ENCODE results near the gene NFATC2IP. TPM values are rescaled to one million over a fixed set of nuclear protein-coding genes. Genes with fewer than 3 reads are reported as not detected.

NFATC2IP gene
- polyA plus RNA-seq, 1 donor from 2014 or later, result 39.1 TPM

DNA sequence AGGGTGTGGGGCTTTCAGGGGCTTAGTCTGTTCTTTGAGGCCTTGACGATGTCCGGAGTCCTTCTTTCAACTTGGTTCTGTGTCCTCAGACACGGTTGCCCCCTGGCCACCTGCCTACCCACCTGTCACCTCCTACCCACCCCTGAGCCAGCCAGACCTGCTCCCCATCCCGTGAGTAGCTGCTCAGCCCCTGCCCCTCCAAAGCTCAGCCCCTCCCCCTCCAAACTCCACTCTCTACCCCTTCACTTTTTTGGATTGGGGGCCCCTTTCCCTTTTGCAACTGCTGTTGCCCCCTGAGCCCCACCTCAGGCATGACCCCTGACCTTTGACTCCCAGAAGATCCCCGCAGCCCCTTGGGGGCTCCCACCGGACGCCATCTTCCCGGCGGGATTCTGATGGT, 35.3 kb downstream of the NFATC2IP start:
- no peaks in the 10 kb centered on the region for H4K20me1 ChIP-seq (ENCODE audit: insufficient read depth)
- no peaks in the 10 kb centered on the region for H3K79me2 ChIP-seq (replicated peaks; ENCODE audit: insufficient read depth, low read length)
- TF ChIP-seq SMC3 (conservative IDR thresholded peaks at IDR 0.05; ENCODE audit: poor library complexity), result no peak
- no peak for TF ChIP-seq EZH2 (IDR thresholded peaks at IDR 0.05; ENCODE audit: borderline replicate concordance, insufficient read depth, low read length, poor library complexity, severe bottlenecking)
- no peak for TF ChIP-seq TAF1 (IDR thresholded peaks at IDR 0.05; ENCODE audit: low read depth)
- no peak for TF ChIP-seq REST (IDR thresholded peaks at IDR 0.05; ENCODE audit: borderline replicate concordance)
- TF ChIP-seq, protein P1, sequence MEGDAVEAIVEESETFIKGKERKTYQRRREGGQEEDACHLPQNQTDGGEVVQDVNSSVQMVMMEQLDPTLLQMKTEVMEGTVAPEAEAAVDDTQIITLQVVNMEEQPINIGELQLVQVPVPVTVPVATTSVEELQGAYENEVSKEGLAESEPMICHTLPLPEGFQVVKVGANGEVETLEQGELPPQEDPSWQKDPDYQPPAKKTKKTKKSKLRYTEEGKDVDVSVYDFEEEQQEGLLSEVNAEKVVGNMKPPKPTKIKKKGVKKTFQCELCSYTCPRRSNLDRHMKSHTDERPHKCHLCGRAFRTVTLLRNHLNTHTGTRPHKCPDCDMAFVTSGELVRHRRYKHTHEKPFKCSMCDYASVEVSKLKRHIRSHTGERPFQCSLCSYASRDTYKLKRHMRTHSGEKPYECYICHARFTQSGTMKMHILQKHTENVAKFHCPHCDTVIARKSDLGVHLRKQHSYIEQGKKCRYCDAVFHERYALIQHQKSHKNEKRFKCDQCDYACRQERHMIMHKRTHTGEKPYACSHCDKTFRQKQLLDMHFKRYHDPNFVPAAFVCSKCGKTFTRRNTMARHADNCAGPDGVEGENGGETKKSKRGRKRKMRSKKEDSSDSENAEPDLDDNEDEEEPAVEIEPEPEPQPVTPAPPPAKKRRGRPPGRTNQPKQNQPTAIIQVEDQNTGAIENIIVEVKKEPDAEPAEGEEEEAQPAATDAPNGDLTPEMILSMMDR (IDR thresholded peaks at IDR 0.05; ENCODE audit: poor library complexity, severe bottlenecking), result no peak
- TF ChIP-seq RAD21 (conservative IDR thresholded peaks at IDR 0.05), result no peak
- TF ChIP-seq MXI1 (conservative IDR thresholded peaks at IDR 0.05; ENCODE audit: poor library complexity, severe bottlenecking), result no peak
- no peak for TF ChIP-seq EP300 (conservative IDR thresholded peaks at IDR 0.05; ENCODE audit: poor library complexity, severe bottlenecking)
- no peak for TF ChIP-seq POLR2AphosphoS5 (IDR thresholded peaks at IDR 0.05)
- H3K36me3 ChIP-seq (ENCODE audit: insufficient read depth, low read length), result no peaks in the 10 kb centered on the region
- no peak overlapping the region for H3K9ac ChIP-seq (ENCODE audit: low read length)
- no peak overlapping the region for H3K27ac ChIP-seq (ENCODE audit: low read length)
- H3K4me3 ChIP-seq (ENCODE audit: low read length), result no peak overlapping the region
- H3K4me2 ChIP-seq (ENCODE audit: low read length), result no peak overlapping the region
- H3F3A ChIP-seq (ENCODE audit: insufficient read depth, low read length, poor library complexity, severe bottlenecking), result no peaks in the 10 kb centered on the region
- no peaks in the 10 kb centered on the region for H3K9me3 ChIP-seq (ENCODE audit: low read length)
- no peak overlapping the region for H2AFZ ChIP-seq (ENCODE audit: low read depth, low read length)
- H3K27me3 ChIP-seq (ENCODE audit: insufficient read depth, low read depth, low read length), result no peaks in the 10 kb centered on the region
- no peaks in the 10 kb centered on the region for H3K9me2 ChIP-seq (ENCODE audit: insufficient read depth, low read length)

- Histone ChIP-seq H3K4me2 (ENCODE audit: low read length) (no peak overlapping the region), H3K36me3 (ENCODE audit: insufficient read depth, low read length) (no peaks in the 10 kb centered on the region), H3K9me2 (ENCODE audit: insufficient read depth, low read length) (no peaks in the 10 kb centered on the region), H4K20me1 (ENCODE audit: insufficient read depth) (no peaks in the 10 kb centered on the region), H3F3A (ENCODE audit: insufficient read depth, low read length, poor library complexity, severe bottlenecking) (no peaks in the 10 kb centered on the region), H3K27ac (ENCODE audit: low read length) (no peak overlapping the region), H3K9me3 (ENCODE audit: low read length) (no peaks in the 10 kb centered on the region), H3K79me2 (replicated peaks; ENCODE audit: insufficient read depth, low read length) (no peaks in the 10 kb centered on the region), H3K9ac (ENCODE audit: low read length) (no peak overlapping the region), H3K4me3 (ENCODE audit: low read length) (no peak overlapping the region), H3K27me3 (ENCODE audit: insufficient read depth, low read depth, low read length) (no peaks in the 10 kb centered on the region), H2AFZ (ENCODE audit: low read depth, low read length) (no peak overlapping the region)
- TF ChIP-seq EZH2 (IDR thresholded peaks at IDR 0.05; ENCODE audit: borderline replicate concordance, insufficient read depth, low read length, poor library complexity, severe bottlenecking) (no peak), TAF1 (IDR thresholded peaks at IDR 0.05; ENCODE audit: low read depth) (no peak), POLR2AphosphoS5 (IDR thresholded peaks at IDR 0.05) (no peak), EP300 (conservative IDR thresholded peaks at IDR 0.05; ENCODE audit: poor library complexity, severe bottlenecking) (no peak), SMC3 (conservative IDR thresholded peaks at IDR 0.05; ENCODE audit: poor library complexity) (no peak), REST (IDR thresholded peaks at IDR 0.05; ENCODE audit: borderline replicate concordance) (no peak), MXI1 (conservative IDR thresholded peaks at IDR 0.05; ENCODE audit: poor library complexity, severe bottlenecking) (no peak), RAD21 (conservative IDR thresholded peaks at IDR 0.05) (no peak)
- TF ChIP-seq, protein P1 (IDR thresholded peaks at IDR 0.05; ENCODE audit: poor library complexity, severe bottlenecking), result no peak
These were observed 35.8 kb downstream of the NFATC2IP start for GRCh38 chr16:28986492-28986891.

Measured in neural cell (in vitro differentiated cells).